OCI-LY3 (cell line): Measurements from ENCODE around the gene MUSK.

Source experiments
- H2AFZ ChIP-seq: fragments of 200-600, 300-600 bp; shearing (Covaris generic); 2 replicates; pipeline ENCODE4 v1.6.0; 2014; ENCODE audit warnings: antibody characterized with exemption, low read depth, low read length
- H3K27ac ChIP-seq: fragments of 200-600, 300-600 bp; sonication (generic); 2 replicates; pipeline ENCODE4 v1.5.1; 2014; ENCODE audit warnings: mild to moderate bottlenecking, low read length, moderate library complexity, mixed read lengths
- H3K27me3 ChIP-seq: fragments of 200-600, 300-600 bp; sonication (generic); 2 replicates; pipeline ENCODE4 v1.6.1; 2014; ENCODE audit warnings: low read depth, low read length, mixed read lengths
- H3K36me3 ChIP-seq: fragments of 200-600, 300-600 bp; sonication (generic); replicated peaks from 2 replicates; pipeline ENCODE3; 2014; ENCODE audit warnings: low read depth, low read length, mixed read lengths
- H3K4me1 ChIP-seq: fragments of 300-600, 200-600 bp; sonication (generic); 2 replicates; pipeline ENCODE4 v1.6.1; 2014; ENCODE audit warnings: low read length, mixed read lengths
- H3K4me2 ChIP-seq: fragments of 200-600, 300-600 bp; sonication (generic); 2 replicates; pipeline ENCODE4 v1.6.1; 2014; ENCODE audit warnings: low read length, mixed read lengths
- H3K4me3 ChIP-seq: fragments of 300-600, 200-600 bp; sonication (generic); 2 replicates; pipeline ENCODE4 v1.5.1; 2014; ENCODE audit warnings: antibody characterized with exemption, mild to moderate bottlenecking, low read length, moderate library complexity
- H3K79me2 ChIP-seq: fragments of 300-600, 200-600 bp; shearing (Covaris generic); 2 replicates; pipeline ENCODE4 v1.6.1; 2014; ENCODE audit warnings: mild to moderate bottlenecking, low read length, mixed read lengths
- H3K9ac ChIP-seq: fragments of 300-600, 200-600 bp; shearing (Covaris generic); 2 replicates; pipeline ENCODE4 v1.6.0; 2014; ENCODE audit warnings: mild to moderate bottlenecking, low read length, moderate library complexity
- H3K9me3 ChIP-seq: fragments of 200-600, 300-600 bp; shearing (Covaris generic); 2 replicates; pipeline ENCODE4 v1.6.1; 2014; ENCODE audit warnings: low read length, mixed read lengths; ENCODE audit not compliant: insufficient read depth
- H4K20me1 ChIP-seq: fragments of 200-600, 300-600 bp; sonication (generic); 2 replicates; pipeline ENCODE4 v1.6.1; 2016; ENCODE audit warnings: low read length, mixed read lengths; ENCODE audit not compliant: insufficient read depth
- CTCF ChIP-seq: fragments of 200-600, 300-600 bp; sonication (generic); IDR thresholded peaks from 2 replicates; pipeline ENCODE4 v1.5.1; 2014; ENCODE audit warnings: antibody characterized with exemption, low read length, low read depth
- EZH2phosphoT487 ChIP-seq: fragments of 200-600 bp; shearing (Covaris generic); IDR thresholded peaks from 2 replicates; pipeline ENCODE4 v1.6.1; 2018; ENCODE audit warnings: antibody characterized with exemption, mixed run types, low read depth

Gene MUSK

GRCh38 chr9:110844121-110844520 is 175.5 kb downstream of the MUSK start:
- H4K20me1 ChIP-seq, result no peaks in the 10 kb centered on the region
- H3K9ac ChIP-seq, result no peak overlapping the region
- H3K27me3 ChIP-seq, result no peaks in the 10 kb centered on the region
- H2AFZ ChIP-seq, result no peak overlapping the region
- H3K4me1 ChIP-seq, result no peaks in the 10 kb centered on the region
- H3K4me2 ChIP-seq, result no peak overlapping the region
- H3K27ac ChIP-seq, result no peak overlapping the region
- H3K79me2 ChIP-seq, result no peaks in the 10 kb centered on the region
- H3K36me3 ChIP-seq, result no peaks in the 10 kb centered on the region
- TF ChIP-seq EZH2phosphoT487 (no peak), CTCF (no peak)
- no peak overlapping the region for H3K4me3 ChIP-seq
- H3K9me3 ChIP-seq, result no peaks in the 10 kb centered on the region

- no peaks in the 10 kb centered on the region for H3K4me1 ChIP-seq
- no peaks in the 10 kb centered on the region for H3K9me3 ChIP-seq
- no peaks in the 10 kb centered on the region for H3K36me3 ChIP-seq
- H3K79me2 ChIP-seq, result no peaks in the 10 kb centered on the region
- H3K4me3 ChIP-seq, result no peak overlapping the region
- H3K4me2 ChIP-seq, result no peak overlapping the region
- H3K27me3 ChIP-seq, result no peaks in the 10 kb centered on the region
- no peak overlapping the region for H3K9ac ChIP-seq
- H3K27ac ChIP-seq, result no peak overlapping the region
- no peak overlapping the region for H2AFZ ChIP-seq
- TF ChIP-seq CTCF (no peak), EZH2phosphoT487 (no peak)
- H4K20me1 ChIP-seq, result no peaks in the 10 kb centered on the region
These were observed 177.6 kb downstream of the MUSK start for GRCh38 chr9:110846215-110846614.

GRCh38 chr9:110847671-110848070 is 179.1 kb downstream of the MUSK start:
- H3K9ac ChIP-seq, result no peak overlapping the region
- H2AFZ ChIP-seq, result no peak overlapping the region
- TF ChIP-seq CTCF (no peak), EZH2phosphoT487 (no peak)
- no peaks in the 10 kb centered on the region for H3K4me1 ChIP-seq
- H3K9me3 ChIP-seq, result no peaks in the 10 kb centered on the region
- no peaks in the 10 kb centered on the region for H3K79me2 ChIP-seq
- no peak overlapping the region for H3K4me3 ChIP-seq
- H3K27ac ChIP-seq, result no peak overlapping the region
- no peaks in the 10 kb centered on the region for H3K36me3 ChIP-seq
- H3K27me3 ChIP-seq, result no peaks in the 10 kb centered on the region
- H4K20me1 ChIP-seq, result no peaks in the 10 kb centered on the region
- H3K4me2 ChIP-seq, result no peak overlapping the region

GRCh38 chr9:110850401-110851135 is 182.0 kb downstream of the MUSK start:
- no peak overlapping the region for H3K4me2 ChIP-seq
- H3K27ac ChIP-seq, result no peak overlapping the region
- H2AFZ ChIP-seq, result no peak overlapping the region
- no peak overlapping the region for H3K4me3 ChIP-seq
- H3K4me1 ChIP-seq, result no peaks in the 10 kb centered on the region
- no peaks in the 10 kb centered on the region for H3K79me2 ChIP-seq
- no peaks in the 10 kb centered on the region for H3K27me3 ChIP-seq
- no peak overlapping the region for H3K9ac ChIP-seq
- no peaks in the 10 kb centered on the region for H3K36me3 ChIP-seq
- no peaks in the 10 kb centered on the region for H4K20me1 ChIP-seq
- TF ChIP-seq CTCF (peak; percentile 9; the same call in 1 of the 2 replicates), EZH2phosphoT487 (no peak)
- H3K9me3 ChIP-seq, result no peaks in the 10 kb centered on the region
